Activated naive CD8-positive, alpha-beta T cell (primary cell): ENCODE measurements around the gene MRGPRX3.
"Not testable (repeated sequence)": the region's sequence is repeated elsewhere in the genome, so short reads cannot be mapped to it uniquely, and the experiment has no call there.

Experiments
- H3K27ac Mint-ChIP-seq: one replicate; pipeline ENCODE4 v1.8.0; 2021; ENCODE audit warnings: mixed read lengths
- H3K27me3 Mint-ChIP-seq: one replicate; pipeline ENCODE4 v1.8.0; 2021; ENCODE audit warnings: mixed read lengths
- H3K36me3 Mint-ChIP-seq: one replicate; pipeline ENCODE4 v1.8.0; 2021; ENCODE audit warnings: mixed read lengths
- H3K4me1 Mint-ChIP-seq: one replicate; pipeline ENCODE4 v1.8.0; 2021; ENCODE audit warnings: low read depth, mixed read lengths
- H3K4me3 Mint-ChIP-seq: one replicate; pipeline ENCODE4 v1.8.0; 2021; ENCODE audit warnings: mild to moderate bottlenecking, mixed read lengths
- H3K9me3 Mint-ChIP-seq: one replicate; pipeline ENCODE4 v1.8.0; 2021; ENCODE audit warnings: low read depth, mixed read lengths

MRGPRX3 gene

GRCh38 chr11:18132341-18132740, at the start of gene MRGPRX3:
TSS of gene MRGPRX3 (plus strand) at chr11:18132571. CDS start at chr11:18137203, 4,632 bp downstream.
- H3K27ac Mint-ChIP-seq, result no peak within 1 kb of the TSS
- H3K36me3 Mint-ChIP-seq, result no peaks in the 10 kb centered on the region
- peaks cover 30% of the 10 kb centered on the region for H3K27me3 Mint-ChIP-seq
- no peaks in the 10 kb centered on the region for H3K4me1 Mint-ChIP-seq
- no peaks in the 10 kb centered on the region for H3K9me3 Mint-ChIP-seq
- H3K4me3 Mint-ChIP-seq, result no peak within 1 kb of the TSS

- Mint-ChIP-seq H3K36me3 (peaks cover 24% of the 10 kb centered on the region), H3K27ac (no peak overlapping the region), H3K4me3 (no peak overlapping the region), H3K27me3 (no peaks in the 10 kb centered on the region), H3K9me3 (no peaks in the 10 kb centered on the region), H3K4me1 (no peaks in the 10 kb centered on the region)
Observed at GRCh38 chr11:18088366-18088765, 44.0 kb upstream of the MRGPRX3 start.

GRCh38 chr11:18088966-18089365, 43.4 kb upstream of the MRGPRX3 start:
- Mint-ChIP-seq H3K9me3 (no peaks in the 10 kb centered on the region), H3K4me3 (no peak overlapping the region), H3K4me1 (no peaks in the 10 kb centered on the region), H3K36me3 (peaks cover 24% of the 10 kb centered on the region), H3K27ac (no peak overlapping the region), H3K27me3 (no peaks in the 10 kb centered on the region)

- no peaks in the 10 kb centered on the region for H3K27me3 Mint-ChIP-seq
- H3K36me3 Mint-ChIP-seq, result peaks cover 25% of the 10 kb centered on the region
- H3K27ac Mint-ChIP-seq, result no peak overlapping the region
Observed at GRCh38 chr11:18091731-18092130, 40.6 kb upstream of the MRGPRX3 start.

GRCh38 chr11:18093959-18094358, 38.4 kb upstream of the MRGPRX3 start:
- Mint-ChIP-seq H3K27me3 (no peaks in the 10 kb centered on the region), H3K4me1 (peaks cover 2% of the 10 kb centered on the region), H3K27ac (no peak overlapping the region), H3K36me3 (peaks cover 19% of the 10 kb centered on the region), H3K4me3 (no peak overlapping the region), H3K9me3 (no peaks in the 10 kb centered on the region)

More at GRCh38 chr11:18091731-18092130, 40.6 kb upstream of the MRGPRX3 start:
- H3K9me3 Mint-ChIP-seq, result no peaks in the 10 kb centered on the region
- H3K4me3 Mint-ChIP-seq, result no peak overlapping the region
- no peaks in the 10 kb centered on the region for H3K4me1 Mint-ChIP-seq

- H3K27ac Mint-ChIP-seq, result peak overlapping the region; percentile 18
- no peaks in the 10 kb centered on the region for H3K27me3 Mint-ChIP-seq
- H3K4me1 Mint-ChIP-seq, result peaks cover 36% of the 10 kb centered on the region
- peaks cover 9% of the 10 kb centered on the region for H3K36me3 Mint-ChIP-seq
- H3K4me3 Mint-ChIP-seq, result no peak overlapping the region
- no peaks in the 10 kb centered on the region for H3K9me3 Mint-ChIP-seq
Observed at GRCh38 chr11:18100926-18101656, 31.3 kb upstream of the MRGPRX3 start.

GRCh38 chr11:18105086-18105801, 27.1 kb upstream of the MRGPRX3 start:
- peaks cover 1% of the 10 kb centered on the region for H3K27me3 Mint-ChIP-seq
- H3K9me3 Mint-ChIP-seq, result no peaks in the 10 kb centered on the region
- peaks cover 41% of the 10 kb centered on the region for H3K4me1 Mint-ChIP-seq
- peak overlapping the region; percentile 90 for H3K27ac Mint-ChIP-seq
- peaks cover 9% of the 10 kb centered on the region for H3K36me3 Mint-ChIP-seq
- H3K4me3 Mint-ChIP-seq, result peak overlapping the region; percentile 96

- H3K4me1 Mint-ChIP-seq, result peaks cover 37% of the 10 kb centered on the region
Observed at GRCh38 chr11:18105802-18106574, 26.4 kb upstream of the MRGPRX3 start, which contains the start of gene SAAL1. TSS of gene SAAL1 (minus strand) at chr11:18106082. CDS start at chr11:18106041, 41 bp downstream.

GRCh38 chr11:18106688-18107087, 25.7 kb upstream of the MRGPRX3 start:
- peak overlapping the region; percentile 24 for H3K27ac Mint-ChIP-seq
- peaks cover 5% of the 10 kb centered on the region for H3K27me3 Mint-ChIP-seq
- H3K9me3 Mint-ChIP-seq, result no peaks in the 10 kb centered on the region
- peak overlapping the region; percentile 96 for H3K4me3 Mint-ChIP-seq
- H3K36me3 Mint-ChIP-seq, result peaks cover 3% of the 10 kb centered on the region
- peaks cover 30% of the 10 kb centered on the region for H3K4me1 Mint-ChIP-seq

More at GRCh38 chr11:18105802-18106574, 26.4 kb upstream of the MRGPRX3 start, which contains the start of gene SAAL1:
- Mint-ChIP-seq H3K27ac (peak within 1 kb of the TSS; percentile 90), H3K36me3 (peaks cover 9% of the 10 kb centered on the region), H3K4me3 (peak within 1 kb of the TSS; percentile 96), H3K9me3 (no peaks in the 10 kb centered on the region), H3K27me3 (peaks cover 4% of the 10 kb centered on the region)

- no peaks in the 10 kb centered on the region for H3K9me3 Mint-ChIP-seq
- H3K27ac Mint-ChIP-seq, result no peak overlapping the region
- H3K27me3 Mint-ChIP-seq, result peaks cover 5% of the 10 kb centered on the region
- H3K4me3 Mint-ChIP-seq, result no peak overlapping the region
- peaks cover 21% of the 10 kb centered on the region for H3K4me1 Mint-ChIP-seq
- H3K36me3 Mint-ChIP-seq, result no peaks in the 10 kb centered on the region
Observed at GRCh38 chr11:18108254-18108653, 24.1 kb upstream of the MRGPRX3 start.

GRCh38 chr11:18111005-18111404, 21.4 kb upstream of the MRGPRX3 start:
- Mint-ChIP-seq H3K27me3 (peaks cover 13% of the 10 kb centered on the region), H3K36me3 (no peaks in the 10 kb centered on the region), H3K9me3 (no peaks in the 10 kb centered on the region), H3K4me1 (peaks cover 8% of the 10 kb centered on the region), H3K4me3 (no peak overlapping the region), H3K27ac (no peak overlapping the region)

- no peaks in the 10 kb centered on the region for H3K4me1 Mint-ChIP-seq
Observed at GRCh38 chr11:18115360-18116127, 16.8 kb upstream of the MRGPRX3 start.

GRCh38 chr11:18121331-18121828, 11.0 kb upstream of the MRGPRX3 start:
- not testable (repeated sequence) for H3K36me3 Mint-ChIP-seq, H3K9me3 Mint-ChIP-seq, H3K4me1 Mint-ChIP-seq, H3K27ac Mint-ChIP-seq, H3K4me3 Mint-ChIP-seq, H3K27me3 Mint-ChIP-seq

More at GRCh38 chr11:18115360-18116127, 16.8 kb upstream of the MRGPRX3 start:
- no peaks in the 10 kb centered on the region for H3K9me3 Mint-ChIP-seq
- H3K27me3 Mint-ChIP-seq, result peaks cover 9% of the 10 kb centered on the region
- H3K36me3 Mint-ChIP-seq, result no peaks in the 10 kb centered on the region
- H3K4me3 Mint-ChIP-seq, result no peak overlapping the region
- H3K27ac Mint-ChIP-seq, result no peak overlapping the region

GRCh38 chr11:18131115-18131514, 1.3 kb upstream of the MRGPRX3 start:
- H3K27ac Mint-ChIP-seq, H3K4me3 Mint-ChIP-seq, H3K36me3 Mint-ChIP-seq, H3K9me3 Mint-ChIP-seq, H3K4me1 Mint-ChIP-seq: not testable (repeated sequence)
- H3K27me3 Mint-ChIP-seq, result peaks cover 24% of the 10 kb centered on the region
